Liver (tissue), 9 donors: Measurements from ENCODE around the gene ARNT2. TPM values are rescaled to one million over a fixed set of nuclear protein-coding genes. Genes with fewer than 3 reads are reported as not detected.

Source experiments
- DNase-seq: peaks from one replicate; pipeline ENCODE4 v3.0.0-alpha.2; 2017; ENCODE audit warnings: low spot score
- H3K27ac ChIP-seq, 2 donors: one replicate each; pipeline ENCODE4 v1.7.0; 2013; ENCODE audit warnings: inconsistent platforms in 2 of 2, low read length in 2 of 2, control low read depth in 1 of 2, low read depth in 1 of 2, mild to moderate bottlenecking in 1 of 2
- H3K27me3 ChIP-seq, 4 donors: one replicate each; pipeline versions ENCODE4 v1.6.1 to v1.7.0; 2013; ENCODE audit warnings: low read length in 3 of 4, inconsistent platforms in 1 of 4, mild to moderate bottlenecking in 1 of 4, moderate library complexity in 1 of 4; ENCODE audit not compliant: control insufficient read depth in 4 of 4, insufficient read depth in 4 of 4
- H3K36me3 ChIP-seq, 4 donors: one replicate each; pipeline versions ENCODE4 v1.6.1 to v1.7.0; 2013; ENCODE audit warnings: low read length in 3 of 4, mild to moderate bottlenecking in 3 of 4, low read depth in 1 of 4, moderate library complexity in 1 of 4; ENCODE audit not compliant: control insufficient read depth in 4 of 4, insufficient read depth in 3 of 4
- H3K4me1 ChIP-seq, 4 donors: one replicate each; pipeline versions ENCODE4 v1.6.1 to v1.7.0; 2013; ENCODE audit warnings: low read length in 3 of 4, mild to moderate bottlenecking in 3 of 4, moderate library complexity in 1 of 4; ENCODE audit not compliant: control insufficient read depth in 4 of 4, insufficient read depth in 4 of 4
- H3K4me3 ChIP-seq, 3 donors: one replicate each; pipeline versions ENCODE4 v1.6.1 to v1.7.0; 2013; ENCODE audit warnings: low read length in 3 of 3, control low read depth in 1 of 3, low read depth in 1 of 3, mild to moderate bottlenecking in 1 of 3
- H3K9ac ChIP-seq, 2 donors: one replicate each; pipeline ENCODE4 v1.7.0; 2013; ENCODE audit warnings: low read length in 2 of 2, mild to moderate bottlenecking in 2 of 2, moderate library complexity in 2 of 2, control low read depth in 1 of 2, low read depth in 1 of 2
- H3K9me3 ChIP-seq, 4 donors: one replicate each; pipeline versions ENCODE4 v1.6.1 to v1.7.0; 2013; ENCODE audit warnings: low read length in 3 of 4; ENCODE audit not compliant: control insufficient read depth in 4 of 4
- ATF3 ChIP-seq: IDR thresholded peaks from 2 replicates; pipeline ENCODE4 v1.6.1; 2016; ENCODE audit warnings: antibody characterized with exemption
- CTCF ChIP-seq: fragments of 150-350 bp; IDR thresholded peaks from 2 replicates; pipeline ENCODE4 v1.5.1; 2017; ENCODE audit warnings: improper control_type of control experiment, low read depth, low read length; ENCODE audit not compliant: missing input control
- EGR1 ChIP-seq, 2 donors: IDR thresholded peaks; 2 replicates each; pipeline ENCODE4 v1.6.1; 2016 to 2018; ENCODE audit warnings: antibody characterized with exemption in 2 of 2, low read depth in 2 of 2
- FOXA1 ChIP-seq: IDR thresholded peaks from 2 replicates; pipeline ENCODE4 v1.6.1; 2016; ENCODE audit warnings: antibody characterized with exemption
- FOXA2 ChIP-seq: IDR thresholded peaks from 2 replicates; pipeline ENCODE4 v1.6.1; 2016; ENCODE audit warnings: antibody characterized with exemption
- GABPA ChIP-seq, 2 donors: IDR thresholded peaks in 1 of 2; conservative IDR thresholded peaks in 1 of 2; 2 replicates each; pipeline ENCODE4 v1.6.1; 2016; ENCODE audit warnings: antibody characterized with exemption in 2 of 2, mild to moderate bottlenecking in 1 of 2, moderate library complexity in 1 of 2
- HNF4A ChIP-seq, 2 donors: conservative IDR thresholded peaks; 2 replicates each; pipeline ENCODE4 v1.6.1; 2016; ENCODE audit warnings: antibody characterized with exemption in 2 of 2, mild to moderate bottlenecking in 2 of 2
- HNF4G ChIP-seq: IDR thresholded peaks from 2 replicates; pipeline ENCODE4 v1.6.1; 2016; ENCODE audit warnings: antibody characterized with exemption
- JUND ChIP-seq, 2 donors: IDR thresholded peaks; 2 replicates each; pipeline ENCODE4 v1.6.1; 2016; ENCODE audit warnings: antibody characterized with exemption in 2 of 2
- MAX ChIP-seq: IDR thresholded peaks from 2 replicates; pipeline ENCODE4 v1.6.1; 2016; ENCODE audit warnings: antibody characterized with exemption
- NR2F2 ChIP-seq: IDR thresholded peaks from 2 replicates; pipeline ENCODE4 v1.6.1; 2016; ENCODE audit warnings: antibody characterized with exemption
- RAD21 ChIP-seq, 2 donors: IDR thresholded peaks; 2 replicates each; pipeline ENCODE4 v1.6.1; 2016; ENCODE audit warnings: antibody characterized with exemption in 2 of 2, mild to moderate bottlenecking in 2 of 2
- REST ChIP-seq: IDR thresholded peaks from 2 replicates; pipeline ENCODE4 v1.6.1; 2016; ENCODE audit warnings: antibody characterized with exemption, mild to moderate bottlenecking
- RXRA ChIP-seq, 2 donors: IDR thresholded peaks; 2 replicates each; pipeline ENCODE4 v1.6.1; 2017 to 2018; ENCODE audit warnings: antibody characterized with exemption in 2 of 2, mild to moderate bottlenecking in 1 of 2
- SP1 ChIP-seq: IDR thresholded peaks from 2 replicates; pipeline ENCODE4 v1.6.1; 2018; ENCODE audit warnings: antibody characterized with exemption, mild to moderate bottlenecking
- YY1 ChIP-seq: IDR thresholded peaks from 2 replicates; pipeline ENCODE4 v1.6.1; 2016; ENCODE audit warnings: antibody characterized with exemption, mild to moderate bottlenecking
- ZBTB33 ChIP-seq: IDR thresholded peaks from 2 replicates; pipeline ENCODE4 v1.6.1; 2016; ENCODE audit warnings: antibody characterized with exemption
- WGBS: extraction: QIAGEN DNeasy Blood & Tissue Kit; methylation state at CpG from one replicate; pipeline ENCODE4 v1.1.7; 2013; 5-methylcytosine and 5-hydroxymethylcytosine counted together
- polyA plus RNA-seq, 2 donors: library from polyadenylated mRNA; stranded (reverse) in 1 of 2; unstranded in 1 of 2; fragments of 200-250 nt in 1 of 2; fragments of >200 nt in 1 of 2; fragmentation: Nextera tagmentation in 1 of 2; extraction: Ambion mirVana in 1 of 2; gene quantifications; one replicate each; pipeline versions ENCODE4 v1.2.1 to v1.2.3, GENCODE V29; 2013 to 2015
- total RNA-seq, 2 donors: library from RNA; depleted of rRNA; stranded (reverse); fragments of >200 nt; gene quantifications; one replicate each; pipeline ENCODE4 v1.2.3, GENCODE V29; 2014
- donor health status: healthy.
- donor health status: healthy.
- donor health status: healthy.
- donor health status: healthy.
- donor health status: healthy.

Gene ARNT2
- total and polyA plus RNA-seq, 4 donors = 0.17 to 0.92 (median 0.54) TPM

- 63% methylated on average over 6 of the region's 6 CpGs for WGBS
- TF ChIP-seq RXRA (IDR thresholded peaks at IDR 0.05) = no peak
- no peak for TF ChIP-seq YY1
- TF ChIP-seq FOXA2 = no peak
- TF ChIP-seq JUND (IDR thresholded peaks at IDR 0.05) = no peak
- TF ChIP-seq RAD21 (IDR thresholded peaks at IDR 0.05) = no peak
- TF ChIP-seq EGR1 (IDR thresholded peaks at IDR 0.05; ENCODE audit: low read depth in 2 of 2) = no peak
- TF ChIP-seq ZBTB33 = no peak
- TF ChIP-seq SP1 = no peak
- no peak for TF ChIP-seq GABPA (IDR thresholded peaks at IDR 0.05 in 1 of 2, conservative IDR thresholded peaks at IDR 0.05 in 1 of 2)
- TF ChIP-seq NR2F2 = no peak
- TF ChIP-seq FOXA1 = no peak
- no peak for TF ChIP-seq MAX
- TF ChIP-seq HNF4A (conservative IDR thresholded peaks at IDR 0.05) = no peak
- no peak for TF ChIP-seq HNF4G
- TF ChIP-seq ATF3 = no peak
- Histone ChIP-seq H3K9me3 (no peaks in the 10 kb centered on the region), H3K4me3 (no peak overlapping the region), H3K9ac (no peak overlapping the region), H3K4me1 (peaks cover 0 to 3% (median under 1%) of the 10 kb centered on the region in 4 donors), H3K27me3 (peaks cover 0 to 7% (median 0%) of the 10 kb centered on the region in 4 donors), H3K36me3 (no peaks in the 10 kb centered on the region), H3K27ac (no peak overlapping the region)
- DNase-seq = no peak
Measured at GRCh38 chr15:80459380-80459779, 55.2 kb downstream of the ARNT2 start.

- Histone ChIP-seq H3K4me3 (no peak overlapping the region), H3K9ac (no peak overlapping the region), H3K9me3 (no peaks in the 10 kb centered on the region), H3K36me3 (no peaks in the 10 kb centered on the region), H3K27me3 (peaks cover 0 to 7% (median 0%) of the 10 kb centered on the region in 4 donors), H3K4me1 (peaks cover 0 to 3% (median under 1%) of the 10 kb centered on the region in 4 donors), H3K27ac (no peak overlapping the region)
- TF ChIP-seq REST = no peak
- no peak for TF ChIP-seq FOXA1
- no peak for TF ChIP-seq GABPA (IDR thresholded peaks at IDR 0.05 in 1 of 2, conservative IDR thresholded peaks at IDR 0.05 in 1 of 2)
- no peak for TF ChIP-seq JUND (IDR thresholded peaks at IDR 0.05)
- TF ChIP-seq CTCF = no peak
- TF ChIP-seq SP1 = no peak
- no peak for TF ChIP-seq HNF4A (conservative IDR thresholded peaks at IDR 0.05)
- TF ChIP-seq FOXA2 = no peak
- no peak for TF ChIP-seq RAD21 (IDR thresholded peaks at IDR 0.05)
- WGBS = 93% methylated on average over 3 of the region's 3 CpGs
- DNase-seq = no peak
Measured at GRCh38 chr15:80459818-80460217, 55.6 kb downstream of the ARNT2 start.
